DND-41 (cell line): Measurements from ENCODE around the gene ATP5MC3.

ENCODE experiments used
- ATAC-seq: fragments of 200-7000 bp; cut with Tn5 transposase; 3 replicates; pipeline ENCODE4 v1.9.1; 2021; ENCODE audit warnings: low read depth; ENCODE audit not compliant: insufficient read depth
- DNase-seq: peaks from one replicate; pipeline ENCODE4 v3.0.0-alpha.2; 2020
- H2AFZ ChIP-seq: 2 replicates; pipeline ENCODE4 v1.6.0; 2012; ENCODE audit warnings: low read depth, low read length
- H3K27ac ChIP-seq: 2 replicates; pipeline ENCODE4 v1.5.1; 2012; ENCODE audit warnings: low read length, inconsistent platforms
- H3K27me3 ChIP-seq: fragments of 200-600 bp; sonication (generic); 2 replicates; pipeline ENCODE4 v1.6.0; 2012; ENCODE audit warnings: low read length, mild to moderate bottlenecking, inconsistent platforms; ENCODE audit not compliant: insufficient read depth, poor library complexity
- H3K36me3 ChIP-seq: 2 replicates; pipeline ENCODE4 v1.5.1; 2012; ENCODE audit warnings: low read length, inconsistent platforms; ENCODE audit not compliant: insufficient read depth
- H3K4me1 ChIP-seq: 2 replicates; pipeline ENCODE4 v1.5.1; 2012; ENCODE audit warnings: mild to moderate bottlenecking, low read length; ENCODE audit not compliant: insufficient read depth
- H3K4me2 ChIP-seq: 2 replicates; pipeline ENCODE4 v1.6.0; 2012; ENCODE audit warnings: mild to moderate bottlenecking, moderate library complexity, low read length, inconsistent platforms; ENCODE audit not compliant: insufficient read depth
- H3K4me3 ChIP-seq, 2 experiments: fragments of 200-600 bp in 1 of 2; shearing (Covaris generic) in 1 of 2; 2 replicates each; pipeline ENCODE4 v1.5.1; 2012 to 2016; ENCODE audit warnings: inconsistent platforms in 2 of 2, low read length in 2 of 2, mild to moderate bottlenecking in 2 of 2, low read depth in 1 of 2, moderate library complexity in 1 of 2
- H3K79me2 ChIP-seq: 2 replicates; pipeline ENCODE4 v1.6.0; 2012; ENCODE audit warnings: low read length, inconsistent platforms; ENCODE audit not compliant: insufficient read depth
- H3K9ac ChIP-seq: 2 replicates; pipeline ENCODE4 v1.6.0; 2012; ENCODE audit warnings: low read depth, mild to moderate bottlenecking, inconsistent platforms, low read length, moderate library complexity
- H3K9me3 ChIP-seq: 2 replicates; pipeline ENCODE4 v1.5.1; 2012; ENCODE audit warnings: low read length, moderate library complexity, mild to moderate bottlenecking, inconsistent platforms; ENCODE audit not compliant: insufficient read depth, severe bottlenecking
- H4K20me1 ChIP-seq: 2 replicates; pipeline ENCODE4 v1.6.0; 2012; ENCODE audit warnings: low read length; ENCODE audit not compliant: insufficient read depth
- CTCF ChIP-seq: IDR thresholded peaks from 2 replicates; pipeline ENCODE4 v1.5.1; 2012; ENCODE audit warnings: borderline replicate concordance, low read length, moderate library complexity, mild to moderate bottlenecking; ENCODE audit not compliant: poor library complexity, severe bottlenecking; ENCODE audit errors: extremely low read depth
- EZH2 ChIP-seq: IDR thresholded peaks from 3 replicates; pipeline ENCODE4 v1.6.1; 2012; ENCODE audit warnings: borderline replicate concordance, low read depth, mild to moderate bottlenecking, moderate library complexity, low read length, inconsistent platforms; ENCODE audit not compliant: severe bottlenecking

ATP5MC3 gene

GRCh38 chr2:175175896-175176295 lies 5.6 kb downstream of the ATP5MC3 start:
- H3K4me2 ChIP-seq, result no peak overlapping the region
- ATAC-seq, result no peak
- peaks cover 57% of the 10 kb centered on the region for H3K36me3 ChIP-seq
- no peak overlapping the region for H3K9ac ChIP-seq
- no peak overlapping the region for H2AFZ ChIP-seq
- peaks cover 40% of the 10 kb centered on the region for H3K79me2 ChIP-seq
- no peak overlapping the region for H3K4me3 ChIP-seq
- H3K4me1 ChIP-seq, result peaks cover 22% of the 10 kb centered on the region; the same call in 1 of the 2 replicates
- no peak overlapping the region for H3K27ac ChIP-seq
- peaks cover 19% of the 10 kb centered on the region; the same call in 1 of the 2 replicates for H4K20me1 ChIP-seq
- no peaks in the 10 kb centered on the region for H3K9me3 ChIP-seq
- DNase-seq, result no peak
- H3K27me3 ChIP-seq, result no peaks in the 10 kb centered on the region
- TF ChIP-seq CTCF, result no peak
- no peak for TF ChIP-seq EZH2

GRCh38 chr2:175175320-175175719 lies 6.2 kb downstream of the ATP5MC3 start:
- TF ChIP-seq EZH2 (no peak), CTCF (no peak)
- Histone ChIP-seq H3K79me2 (peaks cover 34% of the 10 kb centered on the region), H3K4me2 (no peak overlapping the region), H3K9me3 (no peaks in the 10 kb centered on the region), H3K4me1 (peaks cover 21% of the 10 kb centered on the region; the same call in 1 of the 2 replicates), H3K4me3 (no peak overlapping the region), H4K20me1 (peaks cover 14% of the 10 kb centered on the region; the same call in 1 of the 2 replicates), H3K36me3 (peaks cover 57% of the 10 kb centered on the region), H3K27ac (no peak overlapping the region), H2AFZ (no peak overlapping the region), H3K27me3 (no peaks in the 10 kb centered on the region), H3K9ac (no peak overlapping the region)
- DNase-seq (no peak), ATAC-seq (no peak)

GRCh38 chr2:175170659-175171304 lies 10.7 kb downstream of the ATP5MC3 start:
- Histone ChIP-seq H3K9me3 (no peaks in the 10 kb centered on the region), H3K4me2 (no peak overlapping the region), H3K4me3 (no peak overlapping the region), H3K27me3 (no peaks in the 10 kb centered on the region), H3K27ac (no peak overlapping the region), H3K9ac (no peak overlapping the region), H3K36me3 (peaks cover 12% of the 10 kb centered on the region; the same call in 1 of the 2 replicates), H3K4me1 (peaks cover 33% of the 10 kb centered on the region), H2AFZ (no peak overlapping the region), H4K20me1 (peaks cover 11% of the 10 kb centered on the region; the same call in 1 of the 2 replicates), H3K79me2 (peaks cover 32% of the 10 kb centered on the region)
- no peak for TF ChIP-seq CTCF
- TF ChIP-seq EZH2, result no peak
- DNase-seq (no peak), ATAC-seq (no peak)
